Bronchial epithelial cell (primary cell): Measurements from ENCODE around the gene COL3A1. TPM values are rescaled to one million over a fixed set of nuclear protein-coding genes. Genes with fewer than 3 reads are reported as not detected.
A peak's percentile ranks its signal among the peaks of the same experiment; 100 is the strongest.

Source experiments
- DNase-seq: peaks from one replicate; pipeline ENCODE4 v3.0.0-alpha.2; 2010; ENCODE audit warnings: low read depth
- FAIRE-seq: peaks from 2 replicates; lab custom pipeline; 2011; peaks lifted over from hg19 to GRCh38; lab: Jason Lieb, UNC
- H3K27me3 ChIP-seq: 2 replicates; pipeline ENCODE4 v1.5.1; 2011; ENCODE audit warnings: low read length; ENCODE audit not compliant: control insufficient read depth, insufficient read depth
- H3K36me3 ChIP-seq: 2 replicates; pipeline ENCODE4 v1.5.1; 2011; ENCODE audit warnings: low read length; ENCODE audit not compliant: control insufficient read depth, insufficient read depth
- H3K4me3 ChIP-seq: 2 replicates; pipeline ENCODE4 v1.5.1; 2011; ENCODE audit warnings: mild to moderate bottlenecking, low read depth, low read length, control low read depth
- total RNA-seq: library from RNA; depleted of rRNA; stranded (reverse); fragments of >200 nt; gene quantifications from 2 replicates; pipeline ENCODE4 v1.2.1, GENCODE V29; 2014
- TF ChIP-seq, protein P1 (sequence below): IDR thresholded peaks from 2 replicates; pipeline ENCODE4 v1.5.1; 2011; ENCODE audit warnings: mild to moderate bottlenecking, moderate library complexity, low read length, control low read depth, inconsistent platforms; ENCODE audit not compliant: insufficient read depth, severe bottlenecking

Gene COL3A1
- 1.4 and 43.4 TPM in 2 replicates for total RNA-seq

DNA sequence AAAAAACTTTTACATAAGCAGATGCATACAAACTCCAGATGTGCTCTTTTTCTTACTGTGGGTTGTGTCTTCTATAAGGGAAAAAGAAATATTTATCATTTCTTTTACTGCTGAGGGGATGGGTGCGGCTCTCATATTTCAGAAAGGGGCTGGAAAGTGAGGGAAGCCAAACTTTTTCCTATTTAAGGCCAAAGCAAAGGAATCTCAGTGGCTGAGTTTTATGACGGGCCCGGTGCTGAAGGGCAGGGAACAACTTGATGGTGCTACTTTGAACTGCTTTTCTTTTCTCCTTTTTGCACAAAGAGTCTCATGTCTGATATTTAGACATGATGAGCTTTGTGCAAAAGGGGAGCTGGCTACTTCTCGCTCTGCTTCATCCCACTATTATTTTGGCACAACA, at the start of gene COL3A1:
COL3A1 (plus strand) TSS at position 210 of the 400 bp plus-strand sequence; CDS start at position 327, 117 bp downstream.
- TF ChIP-seq, protein P1, sequence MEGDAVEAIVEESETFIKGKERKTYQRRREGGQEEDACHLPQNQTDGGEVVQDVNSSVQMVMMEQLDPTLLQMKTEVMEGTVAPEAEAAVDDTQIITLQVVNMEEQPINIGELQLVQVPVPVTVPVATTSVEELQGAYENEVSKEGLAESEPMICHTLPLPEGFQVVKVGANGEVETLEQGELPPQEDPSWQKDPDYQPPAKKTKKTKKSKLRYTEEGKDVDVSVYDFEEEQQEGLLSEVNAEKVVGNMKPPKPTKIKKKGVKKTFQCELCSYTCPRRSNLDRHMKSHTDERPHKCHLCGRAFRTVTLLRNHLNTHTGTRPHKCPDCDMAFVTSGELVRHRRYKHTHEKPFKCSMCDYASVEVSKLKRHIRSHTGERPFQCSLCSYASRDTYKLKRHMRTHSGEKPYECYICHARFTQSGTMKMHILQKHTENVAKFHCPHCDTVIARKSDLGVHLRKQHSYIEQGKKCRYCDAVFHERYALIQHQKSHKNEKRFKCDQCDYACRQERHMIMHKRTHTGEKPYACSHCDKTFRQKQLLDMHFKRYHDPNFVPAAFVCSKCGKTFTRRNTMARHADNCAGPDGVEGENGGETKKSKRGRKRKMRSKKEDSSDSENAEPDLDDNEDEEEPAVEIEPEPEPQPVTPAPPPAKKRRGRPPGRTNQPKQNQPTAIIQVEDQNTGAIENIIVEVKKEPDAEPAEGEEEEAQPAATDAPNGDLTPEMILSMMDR = no peak
- Histone ChIP-seq H3K4me3 (no peak within 1 kb of the TSS), H3K27me3 (no peaks in the 10 kb centered on the region), H3K36me3 (no peaks in the 10 kb centered on the region)
- no peak for FAIRE-seq
- DNase-seq = no peak

DNA sequence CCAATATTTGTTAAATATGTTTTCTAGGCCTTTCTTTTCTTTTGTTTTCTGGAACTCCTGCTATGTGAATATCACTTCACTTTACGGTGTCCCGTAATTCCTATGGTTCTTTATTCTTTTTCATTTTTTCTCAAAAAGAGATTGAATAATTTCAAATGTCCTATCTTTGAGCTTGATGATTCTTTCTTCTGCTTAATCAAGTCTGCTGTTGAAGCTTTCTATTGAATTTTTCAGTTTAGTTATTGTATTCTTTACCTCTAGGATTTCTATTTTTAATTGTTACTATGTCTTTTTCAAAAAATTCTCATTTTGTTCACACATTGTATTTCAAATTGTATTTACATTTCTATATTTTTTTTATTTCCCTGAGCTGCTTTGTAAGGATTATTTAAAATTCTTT, 45.5 kb upstream of the COL3A1 start:
- Histone ChIP-seq H3K27me3 (no peaks in the 10 kb centered on the region), H3K36me3 (no peaks in the 10 kb centered on the region), H3K4me3 (no peak overlapping the region)
- TF ChIP-seq, protein P1 = no peak
- DNase-seq (no peak), FAIRE-seq (no peak)

DNA sequence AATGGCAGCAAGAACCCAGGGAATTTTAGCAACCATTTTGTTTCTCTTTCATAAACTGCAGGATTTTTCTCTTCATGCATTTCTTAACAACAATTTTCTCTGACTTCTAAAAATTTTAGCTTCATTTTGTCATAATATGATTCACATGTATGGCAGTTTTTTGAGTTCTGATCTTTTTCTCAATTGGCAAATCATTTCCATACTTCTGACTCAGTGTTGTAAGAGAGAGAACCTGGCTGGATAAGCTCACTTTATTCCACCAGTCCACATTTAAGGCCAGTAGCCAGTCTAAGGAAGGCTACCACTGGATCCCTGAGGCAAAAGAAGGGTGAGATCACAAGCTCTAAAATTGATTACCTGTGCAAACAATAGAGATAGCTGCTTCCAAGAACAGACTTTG, 42.8 kb upstream of the COL3A1 start:
- DNase-seq (peak; percentile 2), FAIRE-seq (no peak)
- Histone ChIP-seq H3K4me3 (no peak overlapping the region), H3K27me3 (no peaks in the 10 kb centered on the region), H3K36me3 (no peaks in the 10 kb centered on the region)
- TF ChIP-seq, protein P1 = no peak

DNA sequence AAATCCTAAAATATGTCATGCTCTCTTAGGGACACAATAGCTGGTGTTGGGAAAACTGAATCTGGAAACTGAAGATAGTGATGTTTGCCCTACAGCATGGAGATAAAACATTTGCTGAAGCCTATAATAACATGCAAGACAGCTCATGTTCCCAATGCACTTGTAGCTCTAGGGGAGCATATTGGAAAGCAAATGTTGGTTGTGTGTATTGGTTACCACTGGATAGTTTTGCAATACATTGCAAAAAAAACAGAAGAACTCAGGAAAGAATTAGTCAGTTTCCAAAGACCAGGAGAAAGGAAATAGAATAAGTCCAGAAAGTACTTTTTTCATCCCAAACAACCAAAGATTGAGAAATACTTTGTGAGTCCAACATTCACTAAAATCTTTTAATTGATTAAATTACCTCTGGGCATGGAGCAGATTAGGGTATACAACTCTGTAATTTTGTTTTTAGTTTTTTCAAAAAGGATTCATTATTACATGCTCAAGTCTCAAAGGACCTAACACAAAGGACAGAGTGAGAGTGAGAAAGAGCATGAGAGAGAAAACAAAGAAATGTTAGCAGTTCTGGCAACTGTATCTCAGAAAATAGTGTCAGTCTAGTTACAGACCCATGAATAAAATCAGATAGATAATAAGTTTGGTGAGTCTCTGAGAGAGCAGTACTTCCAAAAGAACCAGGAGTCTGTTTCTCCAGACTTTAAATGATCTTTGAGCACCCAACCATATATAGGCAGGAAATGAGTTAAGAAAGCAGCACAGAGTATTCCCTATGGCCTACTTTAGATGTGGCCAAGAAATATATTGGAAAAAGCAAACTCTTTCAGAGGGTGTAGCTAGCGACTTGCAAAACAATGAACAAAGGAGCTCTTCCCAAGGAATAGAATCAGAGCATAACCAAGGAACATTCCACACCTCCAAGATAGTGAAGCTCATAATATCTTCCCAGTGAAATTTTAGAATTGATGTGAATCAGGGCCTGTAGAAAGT, 36.6 kb upstream of the COL3A1 start:
- peak; percentile 5 for DNase-seq

DNA sequence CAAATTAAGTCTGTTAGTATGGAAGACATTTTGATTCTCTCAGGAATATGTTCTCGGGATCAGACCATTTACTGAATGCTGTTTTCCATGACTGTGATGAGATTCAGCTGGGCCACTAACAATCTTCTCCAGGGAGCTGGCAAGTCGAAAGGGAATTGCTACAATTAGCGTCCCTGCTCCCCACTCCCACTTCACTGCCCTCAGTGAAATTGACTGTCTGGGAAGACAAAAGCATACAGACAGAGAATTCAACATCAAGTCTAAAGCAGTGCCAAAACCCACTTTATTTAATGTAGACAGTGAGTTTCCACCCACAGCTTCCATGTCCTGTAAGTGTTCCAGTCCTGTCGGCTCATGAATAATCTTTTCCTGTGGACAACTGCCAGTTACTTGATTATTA, 34.0 kb upstream of the COL3A1 start:
- Histone ChIP-seq H3K27me3 (no peaks in the 10 kb centered on the region), H3K4me3 (no peak overlapping the region), H3K36me3 (no peaks in the 10 kb centered on the region)
- FAIRE-seq (no peak), DNase-seq (no peak)
- TF ChIP-seq, protein P1 = no peak

More for the DNA sequence above, 36.6 kb upstream of the COL3A1 start:
- H3K4me3 ChIP-seq = no peak overlapping the region
- no peaks in the 10 kb centered on the region for H3K36me3 ChIP-seq
- no peak for FAIRE-seq
- no peaks in the 10 kb centered on the region for H3K27me3 ChIP-seq
- TF ChIP-seq, protein P1 = no peak
